Endodermal cell (in vitro differentiated cells): ENCODE results near the gene SDR42E1. TPM values are rescaled to one million over a fixed set of nuclear protein-coding genes. Genes with fewer than 3 reads are reported as not detected.

ENCODE experiments used
- DNase-seq: peaks from one replicate; pipeline ENCODE4 v3.0.0-alpha.2; 2017
- H3K27ac ChIP-seq: 2 replicates; pipeline ENCODE4 v1.5.1; 2013; ENCODE audit warnings: mild to moderate bottlenecking, low read depth, low read length, moderate library complexity
- H3K27me3 ChIP-seq: 2 replicates; pipeline ENCODE4 v1.6.1; 2013; ENCODE audit warnings: mild to moderate bottlenecking, low read length, moderate library complexity; ENCODE audit not compliant: insufficient read depth, control insufficient read depth, poor library complexity, severe bottlenecking
- H3K36me3 ChIP-seq: 2 replicates; pipeline ENCODE4 v1.7.0; 2013; ENCODE audit warnings: mild to moderate bottlenecking, low read length, moderate library complexity; ENCODE audit not compliant: control insufficient read depth, insufficient read depth
- H3K4me1 ChIP-seq: one replicate; pipeline ENCODE4 v1.7.0; 2013; ENCODE audit warnings: low read length; ENCODE audit not compliant: control insufficient read depth, insufficient read depth
- H3K4me3 ChIP-seq: 2 replicates; pipeline ENCODE4 v1.5.1; 2013; ENCODE audit warnings: mild to moderate bottlenecking, low read length, moderate library complexity
- H3K9ac ChIP-seq: 2 replicates; pipeline ENCODE4 v1.6.1; 2013; ENCODE audit warnings: mild to moderate bottlenecking, low read length, moderate library complexity; ENCODE audit not compliant: poor library complexity, severe bottlenecking; ENCODE audit errors: extremely low read depth
- H3K9me3 ChIP-seq: 2 replicates; pipeline ENCODE4 v1.6.1; 2013; ENCODE audit warnings: mild to moderate bottlenecking, low read length, moderate library complexity; ENCODE audit not compliant: control insufficient read depth
- H3K27ac Mint-ChIP-seq: 2 replicates; pipeline ENCODE4 v1.8.0; 2020; ENCODE audit warnings: mixed read lengths
- H3K27me3 Mint-ChIP-seq: 2 replicates; pipeline ENCODE4 v1.8.0; 2021; ENCODE audit warnings: mild to moderate bottlenecking, mixed read lengths; ENCODE audit not compliant: insufficient read depth
- H3K36me3 Mint-ChIP-seq: 2 replicates; pipeline ENCODE4 v1.8.0; 2020; ENCODE audit warnings: low read depth, mixed read lengths
- H3K4me1 Mint-ChIP-seq: 2 replicates; pipeline ENCODE4 v1.8.0; 2020; ENCODE audit warnings: mixed read lengths
- H3K4me3 Mint-ChIP-seq: 2 replicates; pipeline ENCODE4 v1.8.0; 2020; ENCODE audit warnings: mild to moderate bottlenecking, moderate library complexity, mixed read lengths
- H3K9me3 Mint-ChIP-seq: 2 replicates; pipeline ENCODE4 v1.8.0; 2020; ENCODE audit warnings: mild to moderate bottlenecking, mixed read lengths
- CTCF ChIP-seq: fragments of 200-600 bp; sonication (generic); conservative IDR thresholded peaks from 2 replicates; pipeline ENCODE4 v1.5.0; 2021; ENCODE audit warnings: antibody characterized with exemption, mild to moderate bottlenecking
- WGBS, 2 experiments: methylation state at CpG; one replicate each; pipeline versions ENCODE4 v1.1.5 to v1.1.7; 2013; ENCODE audit warnings: missing lambda C conversion rate in 2 of 2, mixed read lengths in 1 of 2; ENCODE audit not compliant: insufficient coverage in 1 of 2, insufficient read length in 1 of 2; 5-methylcytosine and 5-hydroxymethylcytosine counted together
- total RNA-seq, 2 donors: library from RNA; stranded (reverse); fragmentation: NEBNext Ultra II Directional in 1 of 2; extraction: Animal tissue kit (Norgen Biotek cat#: 25700) in 1 of 2; gene quantifications; 2 replicates in 1 of 2; 3 replicates in 1 of 2; pipeline ENCODE4 v1.2.1, GENCODE V29; 2021

SDR42E1 gene
- total RNA-seq, 2 donors from 2014 or later: 0.15 TPM; not detected in 1

- H3K27ac ChIP-seq: no peak overlapping the region
- Mint-ChIP-seq H3K27ac (no peak overlapping the region), H3K9me3 (no peaks in the 10 kb centered on the region), H3K4me3 (no peak overlapping the region), H3K36me3 (no peaks in the 10 kb centered on the region), H3K27me3 (peaks cover 24% of the 10 kb centered on the region), H3K4me1 (peaks cover 17% of the 10 kb centered on the region)
- DNase-seq: no peak
- no peak overlapping the region for H3K9ac ChIP-seq
- no peaks in the 10 kb centered on the region for H3K9me3 ChIP-seq
- WGBS, 2 experiments: 89 to 98% methylated on average over 1 of the region's 2 CpGs
- H3K4me3 ChIP-seq: no peak overlapping the region
- peaks cover 17% of the 10 kb centered on the region for H3K27me3 ChIP-seq
- no peaks in the 10 kb centered on the region for H3K36me3 ChIP-seq
- TF ChIP-seq CTCF: no peak
- H3K4me1 ChIP-seq: no peaks in the 10 kb centered on the region
Observed at GRCh38 chr16:82037666-82038065, 26.4 kb upstream of the SDR42E1 start.

GRCh38 chr16:82037251-82037650 lies 26.0 kb upstream of the SDR42E1 start:
- H3K27ac Mint-ChIP-seq: no peak overlapping the region
- peaks cover 28% of the 10 kb centered on the region for H3K27me3 Mint-ChIP-seq
- Histone ChIP-seq H3K9ac (no peak overlapping the region), H3K4me3 (no peak overlapping the region), H3K36me3 (no peaks in the 10 kb centered on the region), H3K27ac (no peak overlapping the region), H3K9me3 (no peaks in the 10 kb centered on the region), H3K4me1 (no peaks in the 10 kb centered on the region), H3K27me3 (peaks cover 17% of the 10 kb centered on the region)
- 89% methylated on average over 3 to 4 of the region's 4 CpGs for WGBS, 2 experiments
- no peak for TF ChIP-seq CTCF
- no peak for DNase-seq
- no peak overlapping the region for H3K4me3 Mint-ChIP-seq
- H3K36me3 Mint-ChIP-seq: no peaks in the 10 kb centered on the region
- H3K4me1 Mint-ChIP-seq: peaks cover 17% of the 10 kb centered on the region
- H3K9me3 Mint-ChIP-seq: no peaks in the 10 kb centered on the region

GRCh38 chr16:82034981-82035612 lies 23.8 kb upstream of the SDR42E1 start, which contains the start of gene HSD17B2:
Gene HSD17B2, plus strand, starts transcription at chr16:82035253. Its CDS starts 172 bp downstream, at chr16:82035425.
- H3K4me3 Mint-ChIP-seq: no peak within 1 kb of the TSS

More at GRCh38 chr16:82034981-82035612, 23.8 kb upstream of the SDR42E1 start, which contains the start of gene HSD17B2:
- Mint-ChIP-seq H3K27ac (no peak within 1 kb of the TSS), H3K9me3 (no peaks in the 10 kb centered on the region), H3K27me3 (peaks cover 24% of the 10 kb centered on the region), H3K36me3 (no peaks in the 10 kb centered on the region), H3K4me1 (peaks cover 17% of the 10 kb centered on the region)
- no peak within 1 kb of the TSS for H3K9ac ChIP-seq
- peak; percentile 47 for DNase-seq
- H3K36me3 ChIP-seq: no peaks in the 10 kb centered on the region
- H3K9me3 ChIP-seq: no peaks in the 10 kb centered on the region
- no peak for TF ChIP-seq CTCF
- no peak within 1 kb of the TSS for H3K27ac ChIP-seq
- no peak within 1 kb of the TSS for H3K4me3 ChIP-seq
- peaks cover 17% of the 10 kb centered on the region for H3K27me3 ChIP-seq
- H3K4me1 ChIP-seq: no peaks in the 10 kb centered on the region
- 94 to 96% methylated on average over 4 to 6 of the region's 6 CpGs for WGBS, 2 experiments
